ENCODE data around the gene SYT7.

Gene SYT7

DNA sequence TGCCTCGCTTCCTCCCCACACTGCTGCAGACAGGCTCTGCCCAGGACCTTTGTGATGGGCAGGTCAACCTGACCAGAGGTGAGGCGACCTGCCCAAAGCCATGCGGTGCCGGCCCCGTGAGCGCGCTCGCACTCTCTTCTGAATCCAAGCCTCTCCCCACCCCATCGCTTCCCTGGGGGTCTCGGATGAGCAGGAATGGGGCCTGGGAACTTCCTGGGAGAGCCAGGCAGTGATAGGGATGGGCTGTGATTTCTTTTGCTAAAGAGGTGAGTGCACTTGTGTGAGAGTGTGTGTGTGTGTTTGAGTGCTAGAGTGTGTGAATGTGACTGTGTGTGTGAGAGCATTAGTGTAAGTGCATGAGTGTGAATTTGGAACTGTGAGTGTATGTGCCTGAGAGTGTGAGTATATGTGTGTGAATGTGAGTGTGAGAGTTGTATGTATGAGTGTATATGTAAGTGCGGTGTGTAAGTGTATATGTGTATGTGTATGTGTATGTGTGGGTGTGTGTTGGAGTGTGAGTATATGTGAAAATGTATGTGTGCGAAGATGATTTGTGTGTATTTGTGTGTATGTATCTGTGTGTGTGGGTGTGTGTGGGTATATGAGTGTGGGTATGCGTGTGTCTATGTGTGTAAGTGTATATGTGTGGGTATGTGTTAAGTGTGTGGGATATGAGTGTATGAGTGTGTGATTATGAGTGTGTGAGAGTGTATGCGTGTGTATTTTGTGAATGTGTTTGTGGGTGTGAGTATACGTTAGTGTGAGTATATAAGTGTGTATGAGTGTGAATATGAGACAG is 84.1 kb downstream of the SYT7 start:
- FAIRE-seq (peak; percentile 84), DNase-seq (ENCODE audit: insufficient read length, low spot score) (no peak)
- TF ChIP-seq, protein P1, sequence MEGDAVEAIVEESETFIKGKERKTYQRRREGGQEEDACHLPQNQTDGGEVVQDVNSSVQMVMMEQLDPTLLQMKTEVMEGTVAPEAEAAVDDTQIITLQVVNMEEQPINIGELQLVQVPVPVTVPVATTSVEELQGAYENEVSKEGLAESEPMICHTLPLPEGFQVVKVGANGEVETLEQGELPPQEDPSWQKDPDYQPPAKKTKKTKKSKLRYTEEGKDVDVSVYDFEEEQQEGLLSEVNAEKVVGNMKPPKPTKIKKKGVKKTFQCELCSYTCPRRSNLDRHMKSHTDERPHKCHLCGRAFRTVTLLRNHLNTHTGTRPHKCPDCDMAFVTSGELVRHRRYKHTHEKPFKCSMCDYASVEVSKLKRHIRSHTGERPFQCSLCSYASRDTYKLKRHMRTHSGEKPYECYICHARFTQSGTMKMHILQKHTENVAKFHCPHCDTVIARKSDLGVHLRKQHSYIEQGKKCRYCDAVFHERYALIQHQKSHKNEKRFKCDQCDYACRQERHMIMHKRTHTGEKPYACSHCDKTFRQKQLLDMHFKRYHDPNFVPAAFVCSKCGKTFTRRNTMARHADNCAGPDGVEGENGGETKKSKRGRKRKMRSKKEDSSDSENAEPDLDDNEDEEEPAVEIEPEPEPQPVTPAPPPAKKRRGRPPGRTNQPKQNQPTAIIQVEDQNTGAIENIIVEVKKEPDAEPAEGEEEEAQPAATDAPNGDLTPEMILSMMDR (IDR thresholded peaks at IDR 0.05; ENCODE audit: insufficient read depth, missing control alignments): no peak

DNA sequence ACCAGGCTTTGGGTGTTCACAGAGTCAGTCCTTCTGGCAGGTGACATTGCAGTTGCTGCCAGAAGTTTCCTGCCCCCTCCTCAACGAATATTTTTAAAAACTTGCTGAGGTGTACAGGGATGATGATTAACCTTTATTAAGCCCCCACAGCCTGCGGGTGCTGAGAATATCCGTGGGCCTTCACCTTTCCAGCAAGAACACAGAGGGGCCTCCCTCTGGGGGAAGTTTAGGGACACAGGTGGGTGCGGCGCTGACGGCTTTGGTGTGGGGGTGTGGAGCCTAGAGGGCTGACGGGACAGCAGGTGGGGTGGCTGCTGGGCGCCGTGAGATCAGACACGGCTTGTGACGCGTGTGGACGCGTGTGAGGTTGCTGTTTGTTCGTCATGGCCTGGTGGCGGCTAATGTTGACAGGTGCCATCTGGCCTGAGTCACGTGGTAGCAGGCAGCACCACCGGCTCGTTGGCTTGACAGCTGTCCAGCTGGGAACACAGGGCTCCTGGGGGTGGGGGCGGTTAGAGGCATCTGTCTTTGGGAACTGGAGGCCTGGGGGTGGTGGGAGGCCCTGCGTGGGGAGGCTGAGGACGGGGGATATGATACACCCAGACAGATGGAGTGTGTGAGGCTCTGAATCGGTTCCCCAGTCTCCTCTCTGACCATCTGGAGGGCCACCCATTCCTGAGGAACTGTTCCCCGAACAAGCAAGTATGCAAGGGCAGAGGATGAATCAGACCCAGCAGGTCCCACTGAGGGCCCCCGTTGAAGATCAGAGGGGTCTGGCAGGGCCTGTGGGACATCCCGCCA is 84.9 kb downstream of the SYT7 start:
- TF ChIP-seq, protein P1 (IDR thresholded peaks at IDR 0.05; ENCODE audit: insufficient read depth, missing control alignments): no peak
- DNase-seq (ENCODE audit: insufficient read length, low spot score) (peak; percentile 86), FAIRE-seq (peak; percentile 78)

DNA sequence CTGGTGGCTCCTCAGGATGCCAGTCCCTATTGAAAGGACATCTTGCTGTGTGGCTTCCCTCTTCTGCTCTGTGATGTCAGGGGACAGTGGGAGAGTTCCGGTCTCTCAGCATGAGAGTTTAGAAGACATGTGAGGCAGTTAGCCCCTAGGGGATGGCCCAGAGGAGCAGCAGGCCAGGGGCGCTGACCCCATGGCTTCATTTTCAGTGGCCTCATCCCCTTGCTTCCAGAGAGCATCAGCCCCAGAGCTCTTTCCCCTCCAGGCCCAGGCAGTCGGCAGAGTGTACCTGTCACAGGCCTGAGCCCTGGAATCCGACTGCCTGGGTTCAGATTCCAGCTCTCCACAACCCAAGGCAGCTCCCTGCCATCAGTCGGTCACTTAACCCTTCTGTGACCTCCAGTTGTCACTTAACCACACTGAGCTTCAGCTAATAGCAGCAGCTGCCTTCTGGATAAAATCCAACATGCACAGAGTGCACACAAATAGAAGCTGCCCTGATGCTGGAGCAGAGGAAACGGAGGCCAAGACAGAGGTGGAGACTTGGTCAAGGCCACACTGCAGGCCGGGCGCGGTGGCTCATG is 86.4 kb downstream of the SYT7 start:
- DNase-seq (ENCODE audit: insufficient read length, low spot score) (no peak), FAIRE-seq (no peak)
- TF ChIP-seq, protein P1 (IDR thresholded peaks at IDR 0.05; ENCODE audit: insufficient read depth, missing control alignments): no peak

DNA sequence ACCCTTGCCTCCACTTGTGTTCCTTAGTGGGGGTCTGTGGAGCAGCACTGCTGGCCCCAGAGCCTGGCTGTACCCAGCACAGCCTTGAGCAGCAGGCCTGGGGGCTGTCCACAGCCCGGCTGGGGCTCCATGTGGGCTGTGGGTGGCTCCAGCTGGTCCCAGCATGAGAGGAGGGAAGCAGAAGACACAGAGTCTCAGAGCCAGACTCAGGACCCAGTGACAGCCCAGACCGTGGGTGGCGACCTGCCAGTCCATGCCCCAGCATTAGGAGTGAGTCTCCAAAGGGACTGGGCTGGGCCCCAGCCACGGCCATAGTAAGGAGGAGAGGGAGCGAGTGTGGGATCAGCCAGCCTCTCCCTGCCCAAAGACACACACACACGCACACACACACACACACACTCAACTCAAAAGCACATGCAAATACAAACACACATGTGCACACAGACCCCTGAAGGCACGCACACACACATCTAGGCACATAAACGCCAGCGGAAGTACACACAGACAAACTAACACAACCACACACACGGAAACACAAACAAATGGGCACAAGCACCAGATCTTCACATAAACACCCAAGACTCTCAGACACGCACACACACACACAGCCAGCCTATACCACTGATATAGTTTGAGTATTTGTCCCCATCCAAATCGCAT is 89.0 kb downstream of the SYT7 start:
- FAIRE-seq (no peak), DNase-seq (ENCODE audit: insufficient read length, low spot score) (no peak)

DNA sequence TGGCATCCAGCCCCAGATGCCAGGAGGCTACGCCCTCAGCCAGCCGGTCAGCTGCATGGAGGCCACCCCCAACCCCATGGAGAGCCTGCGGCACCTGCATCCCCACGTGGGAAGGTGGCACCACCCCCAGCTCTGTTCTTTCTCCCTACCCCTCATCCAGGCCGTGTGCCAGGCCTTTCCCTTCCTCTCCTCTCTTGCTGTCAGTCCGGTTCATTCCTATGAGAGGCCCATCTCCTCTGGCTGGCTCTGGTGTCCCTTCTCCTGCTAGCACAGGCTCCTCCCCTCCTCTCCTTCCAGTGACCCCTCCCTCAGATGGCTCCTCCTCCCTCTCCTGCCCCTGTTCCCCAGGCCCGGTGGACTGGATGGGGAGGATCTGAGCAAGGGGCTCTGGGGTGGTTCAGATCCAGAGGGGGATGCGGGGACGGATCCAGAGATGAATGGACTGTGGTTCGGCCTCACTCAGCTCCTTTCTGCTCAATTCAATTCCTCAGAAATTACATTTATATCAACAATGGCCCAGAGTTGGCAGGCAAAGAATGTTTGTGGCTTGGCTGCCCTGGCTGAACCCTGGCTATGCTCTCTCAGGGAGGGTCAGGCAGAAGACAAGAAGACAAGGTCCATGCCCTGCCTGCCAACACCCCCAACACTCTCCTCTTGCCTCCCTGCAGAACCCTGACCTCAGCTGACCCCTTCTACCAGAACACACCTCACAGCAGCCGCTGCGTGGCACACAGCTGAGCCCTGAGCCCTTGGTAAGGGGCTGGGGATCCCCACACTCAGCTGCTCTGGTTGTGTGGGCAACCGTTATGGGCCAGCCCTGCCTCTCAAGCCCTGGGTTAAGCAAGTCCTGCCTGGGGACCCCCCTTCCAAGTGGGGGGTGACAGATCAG is 90.8 kb downstream of the SYT7 start:
- FAIRE-seq (no peak), DNase-seq (ENCODE audit: insufficient read length, low spot score) (no peak)
- TF ChIP-seq, protein P1 (IDR thresholded peaks at IDR 0.05; ENCODE audit: insufficient read depth, missing control alignments): no peak

More for the DNA sequence above, 89.0 kb downstream of the SYT7 start:
- TF ChIP-seq, protein P1 (IDR thresholded peaks at IDR 0.05; ENCODE audit: insufficient read depth, missing control alignments): no peak

DNA sequence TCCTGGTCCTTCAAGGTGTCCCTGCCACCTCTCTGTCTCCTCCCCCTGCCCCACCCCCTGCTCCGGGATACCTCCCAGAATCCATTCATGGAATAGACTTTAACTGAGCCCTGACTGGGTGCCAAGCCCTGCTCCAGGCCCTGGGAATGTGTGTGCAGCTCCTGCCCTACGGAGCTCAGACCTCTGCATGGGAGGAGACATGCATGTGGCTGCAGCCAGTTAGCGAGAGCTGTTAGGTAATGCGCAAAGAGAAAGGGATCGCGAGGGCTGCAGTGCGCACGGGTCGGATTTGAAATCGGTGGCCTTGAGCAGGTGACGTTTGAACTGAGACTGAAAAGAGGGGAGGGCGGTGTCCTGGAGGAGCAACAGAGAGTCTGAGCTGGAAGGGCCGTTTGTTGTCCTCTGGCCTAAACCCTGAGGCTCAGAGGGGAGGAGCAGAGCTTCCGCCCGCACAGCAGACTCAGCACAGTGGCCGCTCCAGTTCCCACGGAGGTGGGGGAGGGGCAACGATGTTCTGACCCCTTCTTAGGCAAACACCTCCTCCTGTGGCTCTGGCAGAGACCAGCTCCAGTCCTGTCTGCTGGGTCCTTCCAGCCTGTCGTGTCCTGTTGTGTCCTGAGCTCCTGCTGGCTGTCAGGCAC is 92.1 kb downstream of the SYT7 start:
- no peak for DNase-seq (ENCODE audit: insufficient read length, low spot score)
- TF ChIP-seq, protein P1 (IDR thresholded peaks at IDR 0.05; ENCODE audit: insufficient read depth, missing control alignments): no peak
- FAIRE-seq: no peak

Data from D721Med (cell line).